HS-5 (cell line): ENCODE results near the gene UBE2L5.

Source experiments
- DNase-seq: peaks from one replicate; pipeline ENCODE4 v3.0.0-alpha.2; 2012; ENCODE audit warnings: low read depth

Gene UBE2L5

GRCh38 chr13:30406779-30407416 is 15.4 kb upstream of the UBE2L5 start:
- DNase-seq: no peak

DNA sequence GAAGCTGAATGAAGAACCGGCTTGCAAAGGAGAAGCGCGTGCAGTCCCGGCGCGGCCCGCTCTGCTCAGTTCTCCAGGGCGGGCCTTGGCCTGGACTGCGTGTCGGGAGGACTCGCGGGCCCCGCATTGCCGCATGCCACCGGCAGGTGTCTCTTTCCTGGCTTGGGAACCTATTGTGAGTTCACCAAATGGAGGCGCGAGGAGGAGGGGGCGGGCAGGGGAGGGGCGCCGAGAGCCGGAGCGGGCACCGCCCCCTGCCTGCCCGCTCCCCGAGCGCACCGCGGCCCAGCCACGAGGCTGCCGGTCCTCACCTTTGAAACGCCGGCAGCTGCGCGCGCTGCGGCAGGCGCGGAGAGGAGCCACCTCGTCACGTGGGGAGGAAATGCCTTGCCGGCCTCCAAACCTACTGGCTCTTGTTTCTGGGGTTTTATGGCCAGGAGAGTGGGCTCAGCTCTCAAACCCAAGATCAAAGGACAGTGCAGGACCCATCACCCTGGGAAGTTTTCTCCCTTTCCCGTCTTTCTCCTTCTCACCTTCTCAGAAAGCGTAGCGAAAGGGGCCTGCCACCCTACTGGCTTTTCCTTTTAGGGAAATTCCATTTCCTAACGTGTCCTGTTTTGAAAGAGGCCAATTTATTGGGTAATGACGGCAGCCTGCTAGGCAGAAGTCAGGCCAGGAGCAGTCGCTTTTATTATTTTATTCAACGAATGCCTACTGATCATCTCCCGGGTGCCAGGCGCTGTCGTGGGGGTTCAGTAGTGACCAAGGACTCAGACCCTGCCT is 13.8 kb upstream of the UBE2L5 start:
- no peak for DNase-seq

DNA sequence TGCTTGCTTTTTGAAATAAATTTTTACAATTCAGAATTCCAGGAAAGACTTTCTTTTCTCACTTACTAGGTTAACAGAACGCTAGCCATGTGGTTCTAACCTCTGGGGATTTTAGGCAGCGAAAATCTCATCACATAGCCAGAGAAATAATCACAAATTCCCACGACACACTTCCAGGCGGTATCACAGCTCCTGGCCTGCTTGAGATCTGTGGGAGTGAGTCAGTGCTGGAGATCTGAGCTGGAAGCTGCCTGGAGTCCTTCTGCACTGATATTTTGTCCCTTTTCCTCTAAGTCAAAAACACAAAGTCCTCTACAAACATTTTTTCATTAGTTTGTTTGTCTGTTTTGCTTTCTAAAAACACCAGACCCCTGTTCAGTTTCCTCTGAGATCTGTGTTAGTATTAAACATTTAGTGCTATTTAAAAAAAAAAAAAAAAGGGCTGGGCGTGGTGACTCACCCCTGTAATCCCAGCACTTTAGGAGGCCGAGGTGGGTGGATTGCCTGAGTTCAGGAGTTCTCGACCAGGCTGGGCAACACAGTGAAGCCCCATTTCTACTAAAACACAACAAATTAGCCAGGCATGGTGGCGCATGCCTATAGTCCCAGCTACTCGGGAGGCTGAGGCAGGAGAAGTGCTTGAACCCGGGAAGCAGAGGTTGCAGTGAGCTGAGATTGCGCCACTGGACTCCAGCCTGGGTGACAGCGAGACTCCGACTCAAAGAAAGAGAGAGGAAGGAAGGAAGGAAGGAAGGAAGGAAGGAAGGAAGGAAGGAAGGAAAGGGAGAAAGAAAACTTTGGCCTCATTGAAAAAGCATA is 12.2 kb upstream of the UBE2L5 start:
- no peak for DNase-seq

DNA sequence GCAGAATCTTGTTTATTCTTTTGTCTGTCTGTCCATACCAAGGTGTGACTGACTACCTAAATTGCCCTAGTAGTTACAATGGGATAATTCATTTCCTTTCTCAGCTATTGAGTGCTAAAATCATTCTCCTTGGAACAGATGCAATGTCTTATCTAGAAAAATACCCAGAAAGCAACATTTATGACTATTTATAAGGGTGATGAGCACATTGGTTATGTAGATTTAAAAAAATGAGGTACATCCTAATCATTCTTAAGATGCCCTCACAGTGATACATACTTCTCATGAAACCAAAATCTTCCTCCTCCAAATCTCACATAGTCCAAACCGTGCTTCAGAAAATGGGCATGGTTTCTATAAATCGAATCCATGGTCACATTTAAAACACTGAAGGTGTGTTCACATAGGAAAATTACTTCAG is 11.6 kb upstream of the UBE2L5 start:
- no peak for DNase-seq

- DNase-seq: no peak
Observed at GRCh38 chr13:30412346-30412745, 9.9 kb upstream of the UBE2L5 start.

GRCh38 chr13:30413842-30414241 is 8.5 kb upstream of the UBE2L5 start:
- no peak for DNase-seq

DNA sequence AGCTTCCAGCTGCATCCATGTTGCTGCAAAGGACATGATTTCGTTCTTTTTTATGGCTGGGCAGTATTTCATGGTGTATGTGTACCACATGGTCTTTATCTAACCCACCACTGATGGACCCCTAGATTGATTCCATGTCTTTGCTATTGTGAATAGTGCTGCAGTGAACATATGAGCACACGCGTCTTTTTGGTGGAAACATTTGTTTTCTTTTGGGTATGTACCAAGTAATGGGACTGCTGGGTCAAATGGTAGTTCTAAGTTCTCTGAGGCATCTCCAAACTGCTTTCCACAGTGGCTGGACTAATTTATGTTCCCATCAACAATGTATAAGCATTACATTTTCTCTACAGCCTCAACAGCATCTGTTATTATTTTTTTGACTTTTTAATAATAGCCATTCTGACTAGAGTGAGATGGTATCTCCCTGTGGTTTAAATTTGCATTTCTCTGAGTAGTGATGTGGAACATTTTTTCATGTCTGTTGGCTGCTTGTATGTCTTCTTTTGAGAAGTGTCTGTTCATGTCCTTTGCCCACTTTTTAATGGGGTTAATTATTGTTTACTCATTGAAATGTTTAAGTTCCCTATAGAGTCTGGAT is 6.8 kb upstream of the UBE2L5 start:
- no peak for DNase-seq

DNA sequence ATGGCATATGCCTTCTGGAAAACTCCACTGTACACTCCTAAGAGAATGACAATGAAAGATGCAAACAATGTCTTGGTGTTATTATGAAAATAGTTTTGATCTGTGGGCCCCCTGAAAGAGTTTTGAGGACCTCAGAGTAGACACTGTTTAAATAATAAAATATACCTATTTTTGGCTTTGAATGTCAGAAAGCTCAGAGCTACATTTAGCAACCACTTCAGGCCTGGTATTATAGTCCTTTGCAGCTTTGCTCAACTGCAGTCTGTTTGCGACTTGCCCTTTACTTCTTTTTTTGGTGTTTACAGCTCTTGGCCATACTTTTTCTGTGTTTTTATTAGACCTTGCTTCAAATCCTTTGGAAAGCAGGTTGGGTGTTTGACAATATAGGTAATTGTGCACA is 5.8 kb upstream of the UBE2L5 start:
- no peak for DNase-seq

DNA sequence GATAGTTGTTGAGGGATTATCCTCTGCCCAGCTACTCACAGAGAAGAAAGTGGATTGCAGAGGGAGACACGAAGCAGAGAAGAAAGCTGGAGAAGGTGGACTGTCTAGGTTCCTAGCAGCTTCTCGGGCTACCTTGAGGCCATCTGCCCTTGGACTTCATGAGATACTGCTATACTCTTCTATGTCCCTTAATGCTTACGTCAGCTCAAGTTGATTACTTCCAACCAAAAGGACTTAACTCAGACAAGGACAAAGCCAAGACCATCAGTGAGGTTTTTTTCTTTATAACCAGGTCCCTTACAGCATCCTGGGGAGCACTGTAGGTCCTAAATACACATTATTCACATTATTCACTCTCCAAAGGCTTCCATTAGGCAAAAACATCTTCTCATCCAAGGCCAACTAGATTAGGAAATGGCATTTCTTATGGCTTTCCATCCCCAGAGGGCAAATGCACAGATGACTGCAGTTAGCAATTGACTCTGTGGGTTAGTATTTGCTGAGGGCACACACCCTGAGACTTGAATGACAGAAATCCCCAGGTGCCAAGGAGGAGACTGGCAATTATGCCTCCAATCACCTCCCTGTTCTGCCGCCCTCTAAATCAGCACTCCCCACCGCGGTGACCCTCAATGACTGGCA is 4.1 kb upstream of the UBE2L5 start:
- no peak for DNase-seq

- DNase-seq: no peak
Observed at GRCh38 chr13:30418717-30419459, 3.4 kb upstream of the UBE2L5 start.

- DNase-seq: no peak
Observed at GRCh38 chr13:30421093-30422053, 920 bp upstream of the UBE2L5 start.

GRCh38 chr13:30423891-30424290 is 1.6 kb downstream of the UBE2L5 start:
- no peak for DNase-seq

DNA sequence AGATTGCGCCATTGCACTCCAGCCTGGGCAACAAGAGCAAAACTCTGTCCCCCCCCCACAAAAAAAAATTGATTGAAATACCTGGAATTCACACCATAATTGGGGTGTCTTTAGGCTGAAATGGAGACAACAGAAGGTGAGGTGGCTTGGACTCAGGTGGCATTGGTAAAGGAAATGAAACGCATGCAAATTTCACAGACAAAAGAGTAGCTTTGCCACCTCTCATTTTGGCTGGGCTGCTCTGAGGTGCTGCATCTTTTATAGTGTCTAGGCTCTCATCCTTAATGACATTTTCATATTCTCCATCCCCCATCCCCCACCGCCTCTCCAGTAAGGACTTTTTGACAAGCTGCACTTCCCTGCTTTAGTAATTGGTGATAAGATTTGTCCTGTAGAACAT is 6.9 kb downstream of the UBE2L5 start:
- no peak for DNase-seq

DNA sequence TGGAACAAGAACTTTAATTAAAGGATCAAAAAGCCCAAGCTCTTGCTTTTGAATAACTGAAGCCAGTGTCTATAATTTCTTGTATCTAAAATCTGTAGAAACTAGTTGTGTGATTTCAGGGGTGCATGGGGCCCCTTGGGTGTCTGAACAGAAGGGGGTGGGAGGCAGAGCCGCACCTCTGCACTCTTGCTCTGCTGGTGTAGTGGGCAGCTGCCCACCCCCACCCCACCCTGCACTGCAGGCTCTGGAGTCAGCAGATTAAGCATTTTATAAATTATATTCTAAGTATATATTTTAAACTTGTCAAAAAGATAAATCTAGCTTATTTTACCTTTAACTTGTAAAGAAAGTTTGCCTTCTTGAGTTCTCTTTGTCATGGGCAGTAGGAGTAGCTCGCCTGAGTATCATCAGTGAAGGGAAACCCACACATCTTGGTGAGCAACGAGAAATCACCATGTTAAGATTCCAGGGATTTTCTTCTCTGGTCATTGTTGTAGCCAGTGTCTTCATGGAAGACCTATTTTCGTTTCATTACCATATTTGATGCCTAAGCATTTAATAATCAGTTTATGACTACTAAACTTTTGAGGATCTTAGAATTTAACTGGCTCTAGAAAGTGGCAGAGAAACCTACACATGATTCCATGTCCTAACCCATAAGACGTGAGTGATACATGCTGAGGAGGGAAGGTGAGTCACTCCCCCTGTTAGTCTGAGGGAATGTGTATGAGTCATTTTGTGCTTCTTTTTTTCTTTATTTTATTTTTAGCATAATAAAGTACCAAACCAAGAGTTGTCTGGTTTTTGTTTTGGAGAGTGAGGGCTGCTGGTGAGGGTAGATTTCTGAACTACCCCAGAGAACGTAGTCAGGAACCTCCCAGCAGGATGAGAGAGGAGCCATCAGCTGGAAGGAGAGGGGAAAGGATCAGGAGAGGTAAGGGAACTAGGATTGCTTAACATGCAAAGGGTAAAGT is 7.7 kb downstream of the UBE2L5 start:
- DNase-seq: peak; percentile 56

- DNase-seq: no peak
Observed at GRCh38 chr13:30431269-30431940, 9.1 kb downstream of the UBE2L5 start.

DNA sequence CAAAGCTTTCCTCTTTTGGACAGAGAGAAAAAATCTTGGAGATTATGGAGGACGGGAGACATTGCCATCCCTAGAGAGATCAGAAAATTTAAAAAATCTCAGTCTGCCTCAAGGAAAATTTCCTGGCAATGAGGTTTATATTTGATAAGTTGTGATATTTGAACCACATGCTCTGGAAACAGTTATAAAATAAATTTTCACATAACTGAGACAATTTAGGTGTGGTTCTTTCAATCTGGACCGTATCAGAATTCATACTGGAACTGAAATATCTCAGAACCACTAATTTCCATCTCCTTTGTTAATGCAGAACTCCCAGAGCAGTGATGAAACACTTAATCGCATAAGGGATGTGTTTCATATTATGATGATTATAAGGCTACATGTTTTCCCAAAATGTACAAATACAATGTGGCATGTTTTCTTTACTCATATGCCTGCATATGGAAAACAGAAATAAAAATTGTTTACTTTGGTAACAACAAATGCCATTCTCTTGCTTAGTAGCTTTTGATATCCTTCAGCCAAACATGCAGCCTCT is 13.7 kb downstream of the UBE2L5 start:
- no peak for DNase-seq

DNA sequence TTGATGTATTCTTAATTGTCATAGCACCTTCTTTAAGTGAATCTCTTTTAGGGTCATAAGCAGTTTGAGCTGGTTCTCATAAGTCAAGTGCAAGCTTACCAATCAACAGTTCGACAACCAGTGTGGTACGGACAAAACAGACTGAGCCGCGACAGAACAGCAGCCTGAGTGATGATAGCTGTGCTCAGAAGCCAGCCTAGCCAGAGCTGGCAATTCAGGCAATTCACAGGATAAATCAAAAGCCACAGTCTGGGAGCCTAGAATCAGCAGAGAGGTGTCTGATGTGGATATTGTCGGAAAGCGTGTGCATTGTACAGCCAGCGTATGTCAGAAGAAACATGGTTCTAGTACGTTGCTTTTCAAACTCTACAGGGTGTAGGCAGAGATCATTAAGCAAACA is 14.9 kb downstream of the UBE2L5 start:
- DNase-seq: no peak

- no peak for DNase-seq
Observed at GRCh38 chr13:30438286-30438685, 16.0 kb downstream of the UBE2L5 start.
